OCI-LY3 (cell line): ENCODE measurements around the gene NIFK.

Experiments used
- H2AFZ ChIP-seq: fragments of 200-600, 300-600 bp; shearing (Covaris generic); 2 replicates; pipeline ENCODE4 v1.6.0; 2014; ENCODE audit warnings: antibody characterized with exemption, low read depth, low read length
- H3K27ac ChIP-seq: fragments of 200-600, 300-600 bp; sonication (generic); 2 replicates; pipeline ENCODE4 v1.5.1; 2014; ENCODE audit warnings: mild to moderate bottlenecking, low read length, moderate library complexity, mixed read lengths
- H3K27me3 ChIP-seq: fragments of 200-600, 300-600 bp; sonication (generic); 2 replicates; pipeline ENCODE4 v1.6.1; 2014; ENCODE audit warnings: low read depth, low read length, mixed read lengths
- H3K36me3 ChIP-seq: fragments of 200-600, 300-600 bp; sonication (generic); replicated peaks from 2 replicates; pipeline ENCODE3; 2014; ENCODE audit warnings: low read depth, low read length, mixed read lengths
- H3K4me1 ChIP-seq: fragments of 300-600, 200-600 bp; sonication (generic); 2 replicates; pipeline ENCODE4 v1.6.1; 2014; ENCODE audit warnings: low read length, mixed read lengths
- H3K4me2 ChIP-seq: fragments of 200-600, 300-600 bp; sonication (generic); 2 replicates; pipeline ENCODE4 v1.6.1; 2014; ENCODE audit warnings: low read length, mixed read lengths
- H3K4me3 ChIP-seq: fragments of 300-600, 200-600 bp; sonication (generic); 2 replicates; pipeline ENCODE4 v1.5.1; 2014; ENCODE audit warnings: antibody characterized with exemption, mild to moderate bottlenecking, low read length, moderate library complexity
- H3K79me2 ChIP-seq: fragments of 300-600, 200-600 bp; shearing (Covaris generic); 2 replicates; pipeline ENCODE4 v1.6.1; 2014; ENCODE audit warnings: mild to moderate bottlenecking, low read length, mixed read lengths
- H3K9ac ChIP-seq: fragments of 300-600, 200-600 bp; shearing (Covaris generic); 2 replicates; pipeline ENCODE4 v1.6.0; 2014; ENCODE audit warnings: mild to moderate bottlenecking, low read length, moderate library complexity
- H3K9me3 ChIP-seq: fragments of 200-600, 300-600 bp; shearing (Covaris generic); 2 replicates; pipeline ENCODE4 v1.6.1; 2014; ENCODE audit warnings: low read length, mixed read lengths; ENCODE audit not compliant: insufficient read depth
- H4K20me1 ChIP-seq: fragments of 200-600, 300-600 bp; sonication (generic); 2 replicates; pipeline ENCODE4 v1.6.1; 2016; ENCODE audit warnings: low read length, mixed read lengths; ENCODE audit not compliant: insufficient read depth
- CTCF ChIP-seq: fragments of 200-600, 300-600 bp; sonication (generic); IDR thresholded peaks from 2 replicates; pipeline ENCODE4 v1.5.1; 2014; ENCODE audit warnings: antibody characterized with exemption, low read length, low read depth
- EZH2phosphoT487 ChIP-seq: fragments of 200-600 bp; shearing (Covaris generic); IDR thresholded peaks from 2 replicates; pipeline ENCODE4 v1.6.1; 2018; ENCODE audit warnings: antibody characterized with exemption, mixed run types, low read depth

Gene NIFK

GRCh38 chr2:121731366-121731765 lies 5.3 kb downstream of the NIFK start:
- H3K4me1 ChIP-seq: peaks cover 8% of the 10 kb centered on the region
- no peak overlapping the region for H3K27ac ChIP-seq
- no peak overlapping the region for H2AFZ ChIP-seq
- peaks cover 9% of the 10 kb centered on the region; the same call in 1 of the 2 replicates for H4K20me1 ChIP-seq
- no peak overlapping the region for H3K4me3 ChIP-seq
- TF ChIP-seq CTCF (no peak), EZH2phosphoT487 (no peak)
- H3K79me2 ChIP-seq: peaks cover 48% of the 10 kb centered on the region
- no peak overlapping the region for H3K4me2 ChIP-seq
- no peak overlapping the region for H3K9ac ChIP-seq
- peaks cover 61% of the 10 kb centered on the region for H3K36me3 ChIP-seq
- H3K27me3 ChIP-seq: no peaks in the 10 kb centered on the region
- no peaks in the 10 kb centered on the region for H3K9me3 ChIP-seq

- H3K79me2 ChIP-seq: peaks cover 18% of the 10 kb centered on the region
- H3K4me2 ChIP-seq: no peak overlapping the region
- no peak overlapping the region for H3K9ac ChIP-seq
- peaks cover 46% of the 10 kb centered on the region for H3K36me3 ChIP-seq
- H3K4me3 ChIP-seq: no peak overlapping the region
- H3K27ac ChIP-seq: no peak overlapping the region
- H3K27me3 ChIP-seq: no peaks in the 10 kb centered on the region
- no peaks in the 10 kb centered on the region for H3K4me1 ChIP-seq
- H2AFZ ChIP-seq: no peak overlapping the region
- H3K9me3 ChIP-seq: no peaks in the 10 kb centered on the region
- TF ChIP-seq CTCF: no peak
- no peak for TF ChIP-seq EZH2phosphoT487
- H4K20me1 ChIP-seq: no peaks in the 10 kb centered on the region
Observed at GRCh38 chr2:121727950-121728349, 8.7 kb downstream of the NIFK start.

- Histone ChIP-seq H4K20me1 (no peaks in the 10 kb centered on the region), H3K27me3 (no peaks in the 10 kb centered on the region), H3K4me2 (no peak overlapping the region), H3K9me3 (no peaks in the 10 kb centered on the region), H3K4me3 (no peak overlapping the region), H3K9ac (no peak overlapping the region), H2AFZ (no peak overlapping the region), H3K36me3 (peaks cover 44% of the 10 kb centered on the region), H3K27ac (no peak overlapping the region), H3K4me1 (no peaks in the 10 kb centered on the region), H3K79me2 (peaks cover 13% of the 10 kb centered on the region)
- no peak for TF ChIP-seq EZH2phosphoT487
- TF ChIP-seq CTCF: no peak
Observed at GRCh38 chr2:121727332-121727731, 9.3 kb downstream of the NIFK start.

- H3K9me3 ChIP-seq: no peaks in the 10 kb centered on the region
- H3K9ac ChIP-seq: no peak overlapping the region
- no peak overlapping the region for H3K27ac ChIP-seq
- H3K4me2 ChIP-seq: no peak overlapping the region
- no peak overlapping the region for H2AFZ ChIP-seq
- TF ChIP-seq EZH2phosphoT487 (no peak), CTCF (no peak)
- H3K36me3 ChIP-seq: peaks cover 15% of the 10 kb centered on the region
- no peaks in the 10 kb centered on the region for H3K27me3 ChIP-seq
- H3K79me2 ChIP-seq: no peaks in the 10 kb centered on the region
- H4K20me1 ChIP-seq: no peaks in the 10 kb centered on the region
- H3K4me3 ChIP-seq: no peak overlapping the region
- peaks cover 12% of the 10 kb centered on the region for H3K4me1 ChIP-seq
Observed at GRCh38 chr2:121723316-121723715, 13.4 kb downstream of the NIFK start.
